Osteoblast (primary cell): ENCODE data around the gene METTL15. TPM values are rescaled to one million over a fixed set of nuclear protein-coding genes. Genes with fewer than 3 reads are reported as not detected.

Experiments
- DNase-seq: peaks from one replicate; pipeline ENCODE4 v3.0.0; 2011; ENCODE audit warnings: low spot score, mixed read lengths; ENCODE audit not compliant: insufficient read length; ENCODE audit errors: missing footprints
- H2AFZ ChIP-seq: 2 replicates; pipeline ENCODE4 v1.6.0; 2011; ENCODE audit warnings: mild to moderate bottlenecking, low read length
- H3K27ac ChIP-seq: 2 replicates; pipeline ENCODE4 v1.5.1; 2011; ENCODE audit warnings: mild to moderate bottlenecking, low read depth, low read length, moderate library complexity
- H3K27me3 ChIP-seq: 2 replicates; pipeline ENCODE4 v1.6.0; 2012; ENCODE audit warnings: mild to moderate bottlenecking, control low read depth, inconsistent platforms, low read length, moderate library complexity; ENCODE audit not compliant: insufficient read depth
- H3K36me3 ChIP-seq: 2 replicates; pipeline ENCODE4 v1.5.1; 2011; ENCODE audit warnings: mild to moderate bottlenecking, low read length, control low read depth, moderate library complexity; ENCODE audit not compliant: insufficient read depth
- H3K4me1 ChIP-seq: 2 replicates; pipeline ENCODE4 v1.5.1; 2011; ENCODE audit warnings: mild to moderate bottlenecking, low read length, control low read depth, moderate library complexity; ENCODE audit not compliant: insufficient read depth
- H3K4me2 ChIP-seq: 2 replicates; pipeline ENCODE4 v1.6.0; 2011; ENCODE audit warnings: mild to moderate bottlenecking, low read length; ENCODE audit not compliant: insufficient read depth
- H3K4me3 ChIP-seq: fragments of 200-600 bp; sonication (generic); 3 replicates; pipeline ENCODE4 v1.5.1; 2012; ENCODE audit warnings: mild to moderate bottlenecking, low read length, inconsistent platforms; ENCODE audit not compliant: insufficient read depth
- H3K79me2 ChIP-seq: 2 replicates; pipeline ENCODE4 v1.6.0; 2012; ENCODE audit warnings: mild to moderate bottlenecking, low read length, control low read depth, inconsistent platforms; ENCODE audit not compliant: insufficient read depth
- H3K9me3 ChIP-seq: 2 replicates; pipeline ENCODE4 v1.5.1; 2011; ENCODE audit warnings: low read depth, low read length, control low read depth
- H4K20me1 ChIP-seq: 2 replicates; pipeline ENCODE4 v1.6.0; 2012; ENCODE audit warnings: mild to moderate bottlenecking, low read length, control low read depth; ENCODE audit not compliant: insufficient read depth
- CTCF ChIP-seq: IDR thresholded peaks from 2 replicates; pipeline ENCODE4 v1.5.1; 2011; ENCODE audit warnings: mild to moderate bottlenecking, low read depth, low read length, moderate library complexity; ENCODE audit errors: extremely low read depth
- total RNA-seq: library from RNA; depleted of rRNA; stranded (reverse); fragments of >200 nt; gene quantifications from 2 replicates; pipeline ENCODE4 v1.2.3, GENCODE V29; 2012

The METTL15 gene, protein sequence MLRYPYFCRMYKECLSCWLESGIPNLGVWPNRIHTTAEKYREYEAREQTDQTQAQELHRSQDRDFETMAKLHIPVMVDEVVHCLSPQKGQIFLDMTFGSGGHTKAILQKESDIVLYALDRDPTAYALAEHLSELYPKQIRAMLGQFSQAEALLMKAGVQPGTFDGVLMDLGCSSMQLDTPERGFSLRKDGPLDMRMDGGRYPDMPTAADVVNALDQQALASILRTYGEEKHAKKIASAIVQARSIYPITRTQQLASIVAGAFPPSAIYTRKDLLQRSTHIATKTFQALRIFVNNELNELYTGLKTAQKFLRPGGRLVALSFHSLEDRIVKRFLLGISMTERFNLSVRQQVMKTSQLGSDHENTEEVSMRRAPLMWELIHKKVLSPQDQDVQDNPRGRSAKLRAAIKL
- total RNA-seq: 13.4 and 18.6 TPM in 2 replicates

GRCh38 chr11:28107750-28108618, at the start of gene METTL15, which contains the start of gene KIF18A:
METTL15 (plus strand) TSS chr11:28108388; CDS start chr11:28113335, 4,947 bp downstream.
KIF18A (minus strand) TSS chr11:28108156; CDS start chr11:28097947, 10,209 bp downstream.
- Histone ChIP-seq H3K4me2 (peak within 1 kb of the TSS; percentile 94), H3K4me3 (peak within 1 kb of the TSS; percentile 85), H3K27me3 (no peaks in the 10 kb centered on the region), H3K79me2 (peaks cover 86% of the 10 kb centered on the region), H3K9me3 (no peaks in the 10 kb centered on the region), H4K20me1 (no peaks in the 10 kb centered on the region), H3K27ac (peak within 1 kb of the TSS; percentile 97), H2AFZ (peak within 1 kb of the TSS; percentile 69), H3K4me1 (peaks cover 38% of the 10 kb centered on the region), H3K36me3 (no peaks in the 10 kb centered on the region)
- no peak for TF ChIP-seq CTCF
- peak; percentile 85 for DNase-seq

DNA sequence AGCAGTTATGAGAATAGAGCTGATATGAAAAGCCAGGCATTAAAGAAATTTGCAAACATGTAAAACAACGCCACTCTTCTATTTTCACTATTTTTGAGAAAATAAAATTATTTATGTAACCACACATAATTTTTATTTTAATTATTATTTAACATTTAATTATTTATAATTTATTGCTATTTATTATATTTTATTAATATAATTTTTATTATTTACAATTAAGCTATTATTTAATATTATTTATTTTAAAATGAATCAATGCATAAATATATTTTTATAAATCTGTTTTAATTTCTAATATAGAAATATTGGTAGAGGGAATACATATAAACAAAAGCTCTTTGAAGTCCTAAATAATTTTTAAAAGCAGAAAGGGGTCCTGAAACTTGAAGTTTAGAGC, 36.9 kb upstream of the METTL15 start:
- Histone ChIP-seq H3K27me3 (no peaks in the 10 kb centered on the region), H4K20me1 (no peaks in the 10 kb centered on the region), H2AFZ (no peak overlapping the region), H3K4me1 (no peaks in the 10 kb centered on the region), H3K79me2 (no peaks in the 10 kb centered on the region), H3K27ac (no peak overlapping the region), H3K4me2 (no peak overlapping the region), H3K36me3 (peaks cover 3% of the 10 kb centered on the region), H3K4me3 (no peak overlapping the region), H3K9me3 (no peaks in the 10 kb centered on the region)
- no peak for DNase-seq
- TF ChIP-seq CTCF: no peak

- Histone ChIP-seq H3K4me1 (no peaks in the 10 kb centered on the region), H3K9me3 (no peaks in the 10 kb centered on the region), H3K27ac (no peak overlapping the region), H3K79me2 (no peaks in the 10 kb centered on the region), H3K27me3 (no peaks in the 10 kb centered on the region), H3K4me3 (no peak overlapping the region), H3K36me3 (peaks cover 4% of the 10 kb centered on the region), H4K20me1 (no peaks in the 10 kb centered on the region), H2AFZ (no peak overlapping the region), H3K4me2 (peak overlapping the region; percentile 37)
- DNase-seq: peak; percentile 9
- TF ChIP-seq CTCF: no peak
These were observed 35.9 kb upstream of the METTL15 start for GRCh38 chr11:28072321-28072720.

- Histone ChIP-seq H4K20me1 (no peaks in the 10 kb centered on the region), H3K4me3 (no peak overlapping the region), H3K27ac (no peak overlapping the region), H3K79me2 (no peaks in the 10 kb centered on the region), H2AFZ (peak overlapping the region; percentile 58), H3K36me3 (peaks cover 11% of the 10 kb centered on the region), H3K4me2 (no peak overlapping the region), H3K27me3 (no peaks in the 10 kb centered on the region), H3K9me3 (no peaks in the 10 kb centered on the region), H3K4me1 (no peaks in the 10 kb centered on the region)
- no peak for DNase-seq
- TF ChIP-seq CTCF: no peak
These were observed 30.7 kb upstream of the METTL15 start for GRCh38 chr11:28077521-28077920.
